Esophagus mucosa (tissue), 1 donor: Measurements from ENCODE around the gene SNRPD2. TPM values are rescaled to one million over a fixed set of nuclear protein-coding genes. Genes with fewer than 3 reads are reported as not detected.
"Not testable (repeated sequence)": the region's sequence is repeated elsewhere in the genome, so short reads cannot be mapped to it uniquely, and the experiment has no call there.

ENCODE experiments used
- ATAC-seq: fragments of 200-7000 bp; cut with Tn5 transposase; one replicate; pipeline ENCODE4 v1.9.1; 2020
- total RNA-seq: library from RNA; stranded (reverse); gene quantifications from one replicate; pipeline ENCODE4 v1.2.4, GENCODE V29; 2023
- donor health status: DM: yes; HTN: yes; CAD: no.

SNRPD2 gene
- 387 TPM for total RNA-seq

GRCh38 chr19:45691516-45692186 is at the start of gene SNRPD2:
TSS of gene SNRPD2 (minus strand) at chr19:45691953. CDS start at chr19:45691888, 65 bp downstream.
- ATAC-seq: peak; percentile 79

GRCh38 chr19:45739498-45740439 is 48.0 kb upstream of the SNRPD2 start:
- no peak for ATAC-seq

- ATAC-seq: no peak
Measured at GRCh38 chr19:45733160-45733810, 41.5 kb upstream of the SNRPD2 start, which contains the start of gene MEIOSIN. TSS of gene MEIOSIN (plus strand) at chr19:45733439. CDS start at chr19:45735377, 1,938 bp downstream.

GRCh38 chr19:45730368-45731288 is 38.9 kb upstream of the SNRPD2 start, which contains the start of gene FBXO46:
TSS of gene FBXO46 (minus strand) at chr19:45730896. CDS start at chr19:45713495, 17,401 bp downstream.
- peak; percentile 92 for ATAC-seq

- peak; percentile 66 for ATAC-seq
Measured at GRCh38 chr19:45729800-45730290, 38.1 kb upstream of the SNRPD2 start.

GRCh38 chr19:45728683-45729082 is 36.9 kb upstream of the SNRPD2 start:
- ATAC-seq: not testable (repeated sequence)

GRCh38 chr19:45720065-45720464 is 28.3 kb upstream of the SNRPD2 start:
- not testable (repeated sequence) for ATAC-seq

- ATAC-seq: no peak
Measured at GRCh38 chr19:45717983-45718650, 26.4 kb upstream of the SNRPD2 start.

GRCh38 chr19:45717131-45717982 is 25.6 kb upstream of the SNRPD2 start:
- ATAC-seq: peak; percentile 89

GRCh38 chr19:45716359-45717130 is 24.8 kb upstream of the SNRPD2 start:
- ATAC-seq: peak; percentile 33

GRCh38 chr19:45715139-45715538 is 23.4 kb upstream of the SNRPD2 start:
- no peak for ATAC-seq

- ATAC-seq: no peak
Measured at GRCh38 chr19:45713141-45713540, 21.4 kb upstream of the SNRPD2 start.

GRCh38 chr19:45712699-45713067 is 20.9 kb upstream of the SNRPD2 start:
- no peak for ATAC-seq

- ATAC-seq: no peak
Measured at GRCh38 chr19:45711851-45712698, 20.3 kb upstream of the SNRPD2 start.

GRCh38 chr19:45710356-45711130 is 18.8 kb upstream of the SNRPD2 start:
- ATAC-seq: no peak

GRCh38 chr19:45705710-45706415 is 14.1 kb upstream of the SNRPD2 start:
- no peak for ATAC-seq

- ATAC-seq: peak; percentile 26
Measured at GRCh38 chr19:45705115-45705514, 13.4 kb upstream of the SNRPD2 start.
